PC-3 (cell line): Measurements from ENCODE around the gene LRRC61. TPM values are rescaled to one million over a fixed set of nuclear protein-coding genes. Genes with fewer than 3 reads are reported as not detected.
"Not testable (repeated sequence)": the region's sequence is repeated elsewhere in the genome, so short reads cannot be mapped to it uniquely, and the experiment has no call there.

Experiments
- ATAC-seq: fragments of 200-7000 bp; cut with Tn5 transposase; 2 replicates; pipeline ENCODE4 v1.9.1; 2020; ENCODE audit warnings: mild to moderate bottlenecking, moderate library complexity
- BruUV-seq: library from RNA; stranded (reverse); fragments of 400-500 nt; replicated peaks from 2 replicates; lab custom pipeline; 2021; lab: Mats Ljungman, UMichigan
- CTCF ChIA-PET: fragments of 300-600 bp; sonication (Branson Sonifier 250); formaldehyde crosslinking; loops from one replicate; lab custom pipeline; 2022; ENCODE audit warnings: antibody characterized with exemption; lab: Charles Lee
- POLR2A ChIA-PET: fragments of 300-600 bp; sonication (Branson Sonifier 250); formaldehyde crosslinking; loops from one replicate; lab custom pipeline; 2022; ENCODE audit warnings: antibody characterized with exemption; ENCODE audit not compliant: unreplicated experiment; lab: Charles Lee
- DNase-seq: peaks from one replicate; pipeline ENCODE4 v3.0.0-alpha.2; 2015
- H2AFZ ChIP-seq: fragments of 300-600 bp; sonication (generic); 2 replicates; pipeline ENCODE4 v1.6.0; 2016; ENCODE audit warnings: antibody characterized with exemption, low read length
- H3F3A ChIP-seq: fragments of 300-600 bp; sonication (generic); one replicate; pipeline ENCODE4 v1.6.0; 2017; ENCODE audit warnings: antibody characterized with exemption, low read length, control low read depth, mild to moderate bottlenecking; ENCODE audit not compliant: unreplicated experiment
- H3K27ac ChIP-seq: fragments of 300-600 bp; sonication (generic); 2 replicates; pipeline ENCODE4 v1.5.1; 2016; ENCODE audit warnings: mild to moderate bottlenecking, low read length
- H3K27me3 ChIP-seq: fragments of 300-600 bp; sonication (generic); 2 replicates; pipeline ENCODE4 v1.6.1; 2016; ENCODE audit warnings: low read length, mixed read lengths
- H3K36me3 ChIP-seq: fragments of 300-600 bp; sonication (generic); 2 replicates; pipeline ENCODE4 v1.6.1; 2016; ENCODE audit warnings: low read depth, mixed run types, low read length, mixed read lengths
- H3K4me1 ChIP-seq: fragments of 300-600 bp; sonication (generic); 2 replicates; pipeline ENCODE4 v1.5.1; 2016; ENCODE audit warnings: low read length; ENCODE audit not compliant: insufficient read depth
- H3K4me2 ChIP-seq: fragments of 300-600 bp; sonication (generic); 2 replicates; pipeline ENCODE4 v1.6.0; 2016; ENCODE audit warnings: low read length
- H3K4me3 ChIP-seq: fragments of 300-600 bp; sonication (generic); 2 replicates; pipeline ENCODE4 v1.5.1; 2016; ENCODE audit warnings: mild to moderate bottlenecking, low read length, mixed read lengths
- H3K79me2 ChIP-seq: fragments of 300-600 bp; sonication (generic); 2 replicates; pipeline ENCODE4 v1.6.1; 2017; ENCODE audit warnings: low read length, mixed read lengths
- H3K9ac ChIP-seq: fragments of 300-600 bp; sonication (generic); 2 replicates; pipeline ENCODE4 v1.6.0; 2016; ENCODE audit warnings: mild to moderate bottlenecking, low read length
- H3K9me2 ChIP-seq: fragments of 300-600 bp; sonication (generic); replicated peaks from 2 replicates; pipeline ENCODE4 v1.6.1; 2016; ENCODE audit warnings: mixed run types, low read length, mixed read lengths
- H3K9me3 ChIP-seq: fragments of 300-600 bp; sonication (generic); 2 replicates; pipeline ENCODE4 v1.6.1; 2016; ENCODE audit warnings: low read length, mixed read lengths
- H4K20me1 ChIP-seq: fragments of 300-600 bp; sonication (generic); 2 replicates; pipeline ENCODE4 v1.6.1; 2016; ENCODE audit warnings: low read length, mixed read lengths
- intact Hi-C: fragments of 100-400 bp; cut with micrococcal nuclease; formaldehyde crosslinking; loops from 2 replicates; pipeline ENCODE4 v1.9.0; 2023
- total RNA-seq: library from RNA; depleted of rRNA; stranded (reverse); fragments of >200 nt; gene quantifications from 2 replicates; pipeline ENCODE4 v1.2.3, GENCODE V29; 2014

Gene LRRC61
- total RNA-seq, 1 experiment from 2014 or later: 15.1 TPM

GRCh38 chr7:150295027-150295426, 28.1 kb upstream of the LRRC61 start:
- DNase-seq, H2AFZ ChIP-seq, H3K27ac ChIP-seq, BruUV-seq, H3K9me2 ChIP-seq, H3K9ac ChIP-seq, H3F3A ChIP-seq, CTCF ChIA-PET, H3K79me2 ChIP-seq, ATAC-seq, H3K4me2 ChIP-seq, intact Hi-C loops, H4K20me1 ChIP-seq, H3K36me3 ChIP-seq, H3K27me3 ChIP-seq, POLR2A ChIA-PET, H3K4me1 ChIP-seq, H3K4me3 ChIP-seq, H3K9me3 ChIP-seq: not testable (repeated sequence)

GRCh38 chr7:150295614-150296013, 27.5 kb upstream of the LRRC61 start:
- CTCF ChIA-PET, BruUV-seq: not testable (repeated sequence)

GRCh38 chr7:150296802-150297201, 26.4 kb upstream of the LRRC61 start:
- H3K4me2 ChIP-seq, H3F3A ChIP-seq, H3K27me3 ChIP-seq, DNase-seq, H3K9me2 ChIP-seq, H4K20me1 ChIP-seq, ATAC-seq, H3K9me3 ChIP-seq, POLR2A ChIA-PET, H3K9ac ChIP-seq, H3K4me3 ChIP-seq, H2AFZ ChIP-seq, BruUV-seq, H3K79me2 ChIP-seq, CTCF ChIA-PET, intact Hi-C loops, H3K36me3 ChIP-seq, H3K4me1 ChIP-seq, H3K27ac ChIP-seq: not testable (repeated sequence)

More at GRCh38 chr7:150295614-150296013, 27.5 kb upstream of the LRRC61 start:
- H4K20me1 ChIP-seq, POLR2A ChIA-PET, H3K4me1 ChIP-seq, H3K4me2 ChIP-seq, H3K4me3 ChIP-seq, H3F3A ChIP-seq, H3K36me3 ChIP-seq, DNase-seq, H3K9me2 ChIP-seq, H2AFZ ChIP-seq, intact Hi-C loops, H3K27ac ChIP-seq, H3K27me3 ChIP-seq, H3K9ac ChIP-seq, H3K79me2 ChIP-seq, H3K9me3 ChIP-seq: not testable (repeated sequence)
- ATAC-seq: peak; percentile 61

GRCh38 chr7:150297978-150298377, 25.2 kb upstream of the LRRC61 start:
- CTCF ChIA-PET: not testable (repeated sequence)

GRCh38 chr7:150302908-150303310, 20.2 kb upstream of the LRRC61 start:
- H3K9ac ChIP-seq, H3K79me2 ChIP-seq, H3K27ac ChIP-seq, POLR2A ChIA-PET, H3K27me3 ChIP-seq, H3K4me1 ChIP-seq, H3K9me3 ChIP-seq, H3F3A ChIP-seq, H2AFZ ChIP-seq, H3K36me3 ChIP-seq, BruUV-seq, CTCF ChIA-PET, intact Hi-C loops, H3K9me2 ChIP-seq, H3K4me3 ChIP-seq, H3K4me2 ChIP-seq, H4K20me1 ChIP-seq: not testable (repeated sequence)
- DNase-seq: peak; percentile 56
- peak; percentile 78 for ATAC-seq

More at GRCh38 chr7:150297978-150298377, 25.2 kb upstream of the LRRC61 start:
- H3K36me3 ChIP-seq, ATAC-seq, BruUV-seq, H3K27ac ChIP-seq, H2AFZ ChIP-seq, H3K4me2 ChIP-seq, DNase-seq, H3K9ac ChIP-seq, H3K9me2 ChIP-seq, H3K27me3 ChIP-seq, H3K4me3 ChIP-seq, H4K20me1 ChIP-seq, intact Hi-C loops, H3K4me1 ChIP-seq, H3F3A ChIP-seq, H3K79me2 ChIP-seq, POLR2A ChIA-PET, H3K9me3 ChIP-seq: not testable (repeated sequence)

- H2AFZ ChIP-seq, H3K9ac ChIP-seq, H3K36me3 ChIP-seq, intact Hi-C loops, BruUV-seq, H3K27me3 ChIP-seq, H3K79me2 ChIP-seq, CTCF ChIA-PET, POLR2A ChIA-PET, H3K27ac ChIP-seq, H3K4me2 ChIP-seq, H3K9me2 ChIP-seq, ATAC-seq, H3K9me3 ChIP-seq, DNase-seq, H4K20me1 ChIP-seq, H3F3A ChIP-seq, H3K4me1 ChIP-seq, H3K4me3 ChIP-seq: not testable (repeated sequence)
Observed at GRCh38 chr7:150304499-150305258, 18.5 kb upstream of the LRRC61 start.
